T-helper 22 cell (primary cell): Measurements from ENCODE around the gene KTN1.

Experiments
- DNase-seq: peaks from one replicate; pipeline ENCODE4 v3.0.0-alpha.2; 2020; ENCODE audit warnings: low read depth

The KTN1 gene

DNA sequence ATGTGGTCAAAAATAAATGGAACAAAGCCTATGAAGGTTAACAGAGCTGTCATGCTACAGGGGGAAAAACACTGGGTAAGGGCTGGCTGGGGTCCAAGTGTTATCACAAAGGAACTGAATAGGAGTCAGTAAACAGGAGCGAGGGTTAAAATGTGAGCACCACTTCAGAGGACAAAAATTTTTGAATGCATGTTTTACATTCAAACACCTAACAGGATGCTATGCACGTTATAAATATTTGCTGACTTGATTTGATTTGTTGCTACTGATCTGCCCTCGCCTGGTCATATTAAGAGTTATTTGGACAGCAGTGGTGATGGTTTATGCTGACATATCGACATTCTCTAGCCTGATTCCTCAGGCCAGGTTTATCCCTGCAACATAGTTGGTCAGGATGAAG is 7.4 kb upstream of the KTN1 start:
- no peak for DNase-seq

DNA sequence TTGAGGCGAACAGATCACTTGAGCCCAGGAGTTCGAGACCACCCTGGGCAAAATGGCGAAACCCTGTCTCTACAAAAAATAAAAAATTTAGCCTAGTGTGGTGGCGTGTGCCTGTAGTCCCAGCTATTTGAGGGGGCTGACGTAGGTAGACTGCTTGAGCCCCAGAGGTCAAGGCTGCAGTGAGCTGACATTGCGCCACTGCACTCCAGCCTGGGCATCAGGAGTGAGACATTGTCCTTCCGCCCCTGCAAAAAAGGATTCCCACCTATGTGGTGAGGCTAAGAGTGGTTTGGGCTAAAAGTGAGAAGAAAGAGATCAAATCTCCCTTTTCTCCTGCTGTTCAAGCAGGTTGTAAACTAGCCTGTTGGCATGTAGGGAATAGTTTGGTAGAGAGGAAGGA is 5.0 kb upstream of the KTN1 start:
- no peak for DNase-seq

DNA sequence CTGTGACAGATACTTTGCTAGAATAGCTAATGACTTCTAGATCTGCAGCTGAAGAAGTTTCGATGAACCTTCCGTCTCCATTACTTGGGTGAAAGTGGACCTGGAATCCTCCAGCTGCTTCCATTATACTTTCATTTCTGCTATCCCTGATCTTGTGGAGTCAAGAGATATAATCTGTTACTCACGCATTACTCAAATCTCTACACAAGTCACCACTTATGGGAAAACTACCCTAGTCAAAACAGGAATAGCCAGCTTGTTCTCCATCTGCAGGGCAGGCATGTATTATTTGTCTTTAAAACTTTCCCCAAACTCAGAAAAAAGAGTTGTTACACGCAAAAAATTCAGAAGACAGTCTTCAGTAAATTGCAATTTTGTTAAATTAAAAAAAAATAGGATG is 2.8 kb upstream of the KTN1 start:
- no peak for DNase-seq

DNA sequence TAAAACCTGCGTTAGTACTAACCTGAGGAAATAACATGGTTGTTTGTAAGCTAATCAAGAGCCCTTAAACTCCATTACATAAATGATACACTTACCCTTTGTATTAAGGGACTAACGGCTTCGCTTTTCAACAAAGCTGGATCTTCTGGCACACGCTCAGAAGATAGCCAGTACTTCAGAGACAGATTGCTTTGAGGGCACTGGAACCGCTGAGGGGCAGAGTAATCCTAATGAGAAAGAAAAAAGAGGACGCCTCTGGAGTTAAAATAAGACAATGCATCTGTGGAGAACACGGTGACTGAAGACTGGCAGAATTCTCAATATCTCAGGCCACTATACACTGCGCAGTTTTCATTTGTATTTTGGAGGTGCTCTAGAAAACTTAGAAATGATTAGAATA is 1.5 kb upstream of the KTN1 start:
- DNase-seq: no peak

DNA sequence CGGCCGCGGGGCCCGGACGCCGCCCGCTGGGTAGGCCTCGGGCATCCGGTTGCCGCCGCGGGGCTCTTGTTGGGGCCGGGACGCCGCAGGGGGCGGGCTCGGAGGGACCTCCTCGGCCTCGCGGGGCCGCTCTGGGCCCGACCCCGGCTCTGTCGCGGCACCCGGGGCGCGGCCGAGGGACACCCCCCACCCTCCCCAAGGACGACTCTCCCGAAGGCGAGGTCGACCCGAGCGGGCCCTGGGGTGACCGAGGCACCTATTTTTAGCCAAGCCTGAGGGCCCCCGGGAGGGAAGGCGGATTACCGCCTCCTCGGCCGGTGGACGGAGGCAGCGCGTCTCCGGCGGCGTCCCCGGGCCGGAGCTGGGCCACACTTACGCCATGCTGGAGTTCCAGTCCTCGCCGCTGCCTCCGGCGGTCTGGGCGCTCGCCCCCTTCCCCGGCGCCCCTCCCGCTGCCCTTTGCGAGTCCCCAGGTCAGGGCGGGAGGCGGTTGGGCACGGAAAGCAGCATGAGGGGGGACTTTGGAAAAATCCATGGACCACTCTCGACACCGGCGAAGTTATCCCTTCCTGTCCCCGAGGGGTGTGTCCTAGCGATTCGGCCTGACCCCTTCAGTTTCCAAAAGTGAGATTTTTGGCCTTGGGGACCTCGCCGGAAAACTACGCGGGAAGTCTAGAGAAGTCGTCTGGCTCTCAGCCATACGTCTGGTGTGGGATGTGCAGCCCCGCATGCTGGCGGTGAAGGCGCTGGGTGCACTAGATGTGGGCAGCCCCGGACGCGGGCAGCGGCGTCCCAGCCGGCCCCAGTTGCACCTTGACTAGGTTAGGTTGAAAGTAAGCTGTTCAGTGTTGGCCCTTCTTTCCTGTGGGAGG is 699 bp downstream of the KTN1 start:
- DNase-seq: peak; percentile 48

DNA sequence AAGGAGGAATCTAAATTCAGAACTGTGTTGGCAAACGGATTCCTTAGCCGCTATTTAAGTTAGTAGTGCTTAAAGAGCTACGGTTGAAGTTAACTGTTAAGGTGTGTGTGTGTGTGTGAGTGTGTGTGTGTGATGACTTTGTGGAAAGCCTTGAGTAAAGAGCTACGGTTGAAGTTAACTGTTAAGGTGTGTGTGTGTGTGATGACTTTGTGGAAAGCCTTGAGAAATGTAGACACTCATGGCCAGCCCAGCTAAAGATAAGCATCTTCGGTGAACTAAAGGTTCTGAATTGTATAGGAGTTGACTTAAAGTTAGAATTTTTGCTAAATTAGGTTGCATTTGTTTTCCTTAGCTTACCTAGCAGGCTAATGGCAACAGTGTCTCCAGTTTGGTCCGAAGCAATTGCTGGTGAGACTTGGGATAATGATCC is 1.4 kb downstream of the KTN1 start:
- no peak for DNase-seq

DNA sequence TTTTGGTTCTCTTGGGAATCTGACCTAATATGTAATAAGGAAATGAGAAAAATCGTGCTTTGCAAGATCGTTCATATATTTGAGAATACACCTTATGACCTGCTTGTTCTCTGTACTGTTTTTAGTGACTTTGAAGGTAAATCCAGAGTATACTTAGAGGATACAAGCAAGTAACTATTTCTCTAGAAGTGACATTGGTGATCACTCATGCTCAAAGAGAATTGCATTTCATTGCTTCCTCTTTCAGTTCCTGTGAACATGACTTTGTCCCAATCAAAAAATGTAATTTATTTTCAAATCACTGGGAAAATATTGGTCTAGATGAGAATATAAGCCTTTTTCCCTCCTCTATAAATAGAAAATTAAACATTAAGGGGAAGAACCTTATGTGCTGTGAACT is 2.7 kb downstream of the KTN1 start:
- DNase-seq: no peak

DNA sequence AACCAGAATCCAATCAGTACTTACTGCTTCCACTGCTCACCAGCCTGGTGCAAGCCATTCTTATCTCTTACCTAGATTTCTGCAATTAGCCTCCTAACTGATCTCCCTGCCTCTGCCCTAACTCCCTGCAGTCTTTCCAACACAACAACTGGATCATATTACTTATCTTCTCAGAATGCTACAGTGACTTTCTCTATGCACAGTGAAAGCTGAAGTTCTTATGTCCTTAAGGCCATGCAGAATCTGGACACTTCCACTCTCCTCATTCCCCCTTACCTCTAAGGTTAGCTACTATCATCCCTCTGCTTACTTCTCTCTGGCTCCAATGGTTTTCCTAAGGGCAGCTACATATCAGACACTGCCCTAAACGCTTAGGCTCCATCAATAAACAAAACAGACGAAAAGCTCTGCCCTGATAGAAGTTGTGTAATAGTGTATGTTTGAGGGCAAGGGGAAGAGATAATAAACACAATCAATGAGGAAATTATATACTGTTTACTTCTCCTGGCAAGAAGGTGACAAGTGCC is 4.0 kb downstream of the KTN1 start:
- DNase-seq: no peak

DNA sequence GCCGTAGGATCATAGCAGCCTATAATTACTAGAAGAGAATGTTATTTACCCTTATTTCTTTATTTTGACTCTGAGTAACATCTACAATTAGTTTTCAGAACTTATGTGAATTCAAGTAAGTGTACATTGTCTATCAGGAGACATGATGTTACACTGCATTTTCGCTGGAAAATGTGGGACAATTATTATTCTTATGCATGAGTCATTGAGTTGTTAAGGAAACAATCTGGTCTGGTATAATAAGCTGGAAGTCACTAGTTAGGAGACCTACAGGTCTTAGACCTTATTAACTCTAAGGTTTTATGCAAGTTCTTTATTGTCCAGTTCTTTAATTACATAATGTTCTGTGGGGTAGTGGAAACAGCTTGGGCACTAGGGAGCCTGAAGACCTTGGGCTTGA is 5.8 kb downstream of the KTN1 start:
- no peak for DNase-seq

DNA sequence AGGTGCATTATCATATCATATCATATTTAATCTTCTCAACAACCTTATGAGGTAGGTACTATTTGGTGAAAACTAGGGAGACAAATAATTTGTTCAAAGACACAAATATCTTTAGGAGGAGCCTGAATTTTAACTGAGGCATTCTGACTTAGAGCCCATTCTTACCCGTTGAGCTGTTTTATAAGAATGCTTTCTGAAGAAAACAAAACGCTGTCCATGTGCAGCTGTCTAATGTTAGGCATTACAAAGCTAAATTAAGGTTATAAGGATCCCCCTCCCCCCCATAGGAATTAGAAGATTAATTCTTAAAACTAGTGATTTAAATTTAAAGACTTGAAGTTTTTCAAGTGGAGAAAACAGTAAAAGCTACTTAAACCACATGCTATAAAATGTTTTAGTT is 6.4 kb downstream of the KTN1 start:
- DNase-seq: no peak

DNA sequence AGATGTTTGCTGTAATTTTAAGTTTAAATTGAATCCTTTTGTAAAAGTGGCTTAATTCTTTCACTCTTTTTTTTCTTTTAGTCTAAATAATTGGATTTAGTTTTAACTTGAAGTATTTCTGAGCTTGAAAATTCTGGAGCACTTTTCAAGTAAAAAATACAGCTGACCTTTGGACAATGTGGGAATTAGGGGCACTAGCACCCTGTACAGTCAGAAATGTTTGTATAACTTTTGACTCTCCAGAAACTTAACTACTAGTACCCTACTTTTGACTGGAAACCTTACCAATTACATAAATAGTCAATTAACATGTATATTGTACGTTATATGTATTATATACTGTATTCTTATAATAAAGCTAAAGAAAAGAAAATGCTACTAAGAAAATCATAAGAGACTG is 7.8 kb downstream of the KTN1 start:
- no peak for DNase-seq

DNA sequence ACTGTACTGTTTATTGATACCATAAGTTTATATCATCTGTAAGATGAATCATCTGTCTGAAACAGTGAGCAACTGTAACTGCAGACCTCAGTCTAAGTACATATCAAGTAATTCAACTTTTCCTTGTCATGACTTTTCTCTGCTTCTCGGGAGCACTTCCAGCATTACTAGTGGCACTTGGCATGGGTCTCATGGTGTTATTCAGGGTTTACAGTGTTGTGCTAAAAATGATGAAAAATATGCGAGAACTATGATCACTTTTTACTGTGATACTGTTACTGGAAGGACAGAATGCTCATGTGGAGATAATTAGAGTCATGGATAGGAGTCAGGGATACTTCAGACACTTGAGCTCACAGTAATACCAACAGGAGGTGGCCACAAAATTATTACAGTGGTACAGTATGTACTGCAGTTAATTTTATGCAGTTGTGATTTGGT is 8.3 kb downstream of the KTN1 start:
- DNase-seq: no peak

DNA sequence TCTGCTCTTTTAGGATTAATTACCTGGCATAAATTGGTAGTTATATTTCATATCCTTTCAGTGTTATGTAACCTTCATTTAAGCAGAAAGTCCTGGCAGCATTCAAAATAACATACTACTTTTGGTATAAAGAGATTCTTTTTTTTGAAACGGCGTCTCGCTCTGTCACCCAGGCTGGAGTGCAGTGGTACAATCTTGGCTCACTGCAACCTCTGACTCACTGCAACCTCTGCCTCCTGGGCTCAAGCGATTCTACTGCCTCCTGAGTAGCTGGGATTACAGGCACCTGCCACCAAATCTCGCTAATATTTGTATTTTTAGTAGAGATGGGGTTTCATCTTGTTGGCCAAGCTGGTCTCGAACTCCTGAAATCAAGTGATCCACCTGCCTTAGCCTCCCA is 9.2 kb downstream of the KTN1 start:
- no peak for DNase-seq

DNA sequence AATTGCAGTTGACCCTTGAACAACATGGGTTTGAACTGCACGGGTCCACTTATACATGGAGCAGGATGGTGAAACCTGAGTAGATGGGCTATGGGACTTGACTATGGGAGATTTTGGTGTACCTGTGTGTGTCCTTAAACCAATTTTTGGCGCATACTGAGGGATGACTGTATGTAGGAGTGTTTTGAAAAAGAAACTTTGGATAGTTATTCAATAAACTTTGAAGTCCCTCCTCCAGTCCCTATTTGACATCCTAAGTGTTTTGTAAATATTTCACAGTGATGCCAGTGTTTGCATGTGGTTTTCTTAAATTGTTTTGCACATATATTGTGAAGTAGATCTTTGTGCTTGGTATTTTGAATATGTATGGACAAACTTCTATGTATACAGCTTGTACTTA is 12.4 kb downstream of the KTN1 start:
- DNase-seq: no peak

DNA sequence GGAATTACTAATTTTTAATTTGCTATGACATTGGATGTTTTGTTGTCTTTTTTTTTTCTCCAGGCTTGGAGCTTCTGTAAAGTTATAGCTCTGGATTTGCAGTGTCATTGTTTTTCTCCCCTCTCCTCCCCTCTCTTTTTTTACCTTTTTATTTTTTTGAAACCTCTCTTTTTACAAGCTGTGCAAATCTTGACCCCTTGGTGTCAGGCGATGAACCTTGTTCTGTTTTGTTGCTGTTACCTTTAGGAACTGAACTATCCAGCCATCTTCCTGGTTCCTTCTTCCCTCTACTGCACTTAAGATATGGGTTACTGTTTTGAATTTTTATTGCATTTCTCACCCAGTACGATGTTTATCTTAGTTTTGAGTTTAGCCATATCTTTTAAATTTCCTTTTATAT is 13.7 kb downstream of the KTN1 start:
- DNase-seq: no peak

DNA sequence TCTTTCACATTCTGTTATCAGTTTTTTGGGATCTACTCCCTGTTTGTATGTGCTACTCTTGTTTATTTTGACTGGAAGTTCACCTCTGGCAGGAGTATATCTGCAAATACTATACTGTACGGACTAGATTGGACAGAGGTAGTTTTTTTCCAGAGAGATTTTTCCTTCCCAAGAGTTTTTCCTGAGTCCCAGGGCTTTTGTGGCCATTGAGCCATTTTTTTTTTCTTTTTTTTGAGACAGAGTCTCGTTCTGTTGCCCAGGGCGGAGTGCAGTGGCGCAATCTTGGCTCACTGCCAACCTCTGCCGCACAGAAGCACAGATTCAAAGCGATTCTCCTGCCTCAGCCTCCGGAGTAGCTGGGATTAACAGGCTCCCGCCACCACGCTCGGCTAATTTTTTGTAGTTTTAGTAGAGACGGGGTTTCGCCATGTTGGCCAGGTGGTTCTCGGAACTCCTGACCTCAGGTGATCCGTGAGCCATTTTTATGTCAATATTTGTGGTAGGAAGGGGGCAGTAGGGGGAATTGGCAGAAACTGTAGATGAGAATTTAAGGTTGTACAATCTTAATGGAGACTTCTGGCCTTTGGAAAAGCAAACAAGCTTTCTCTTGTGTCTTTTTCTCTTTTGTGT is 19.4 kb downstream of the KTN1 start:
- no peak for DNase-seq

DNA sequence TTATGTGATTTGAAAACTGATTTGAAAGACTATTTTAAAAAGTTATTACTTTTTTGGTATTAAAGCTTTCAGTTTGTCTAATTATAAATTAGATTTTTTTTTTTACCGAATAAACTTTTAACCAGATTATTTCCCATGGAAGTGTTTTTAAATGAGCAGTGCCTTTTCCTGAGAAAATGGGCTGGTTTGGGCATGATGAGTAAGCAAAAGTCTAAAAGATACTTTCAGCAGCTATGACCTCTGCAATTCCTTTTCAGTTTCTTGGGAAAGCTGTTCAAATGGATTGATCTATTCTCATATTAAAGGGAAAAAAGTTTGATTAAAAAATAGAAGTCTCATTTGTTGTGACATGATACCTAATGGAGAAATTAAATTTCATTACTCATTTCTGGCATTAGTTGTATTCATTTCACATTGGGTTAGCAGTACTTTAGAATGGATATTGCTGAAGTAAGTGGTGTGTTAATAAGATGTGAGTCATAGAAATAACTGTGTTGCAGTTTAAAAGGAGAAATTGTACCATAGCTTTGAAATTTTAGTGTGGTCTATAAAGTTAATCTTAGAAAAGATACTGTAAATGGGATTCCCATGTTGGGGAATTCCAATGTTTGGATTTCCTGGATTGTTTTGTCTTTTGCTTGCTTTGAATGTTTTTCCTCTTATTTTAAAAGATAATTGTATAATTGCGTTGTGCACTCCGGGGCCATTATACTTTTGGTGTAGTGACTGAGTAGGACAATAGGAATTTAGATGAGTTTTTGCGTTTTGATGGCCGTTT is 21.0 kb downstream of the KTN1 start:
- no peak for DNase-seq

DNA sequence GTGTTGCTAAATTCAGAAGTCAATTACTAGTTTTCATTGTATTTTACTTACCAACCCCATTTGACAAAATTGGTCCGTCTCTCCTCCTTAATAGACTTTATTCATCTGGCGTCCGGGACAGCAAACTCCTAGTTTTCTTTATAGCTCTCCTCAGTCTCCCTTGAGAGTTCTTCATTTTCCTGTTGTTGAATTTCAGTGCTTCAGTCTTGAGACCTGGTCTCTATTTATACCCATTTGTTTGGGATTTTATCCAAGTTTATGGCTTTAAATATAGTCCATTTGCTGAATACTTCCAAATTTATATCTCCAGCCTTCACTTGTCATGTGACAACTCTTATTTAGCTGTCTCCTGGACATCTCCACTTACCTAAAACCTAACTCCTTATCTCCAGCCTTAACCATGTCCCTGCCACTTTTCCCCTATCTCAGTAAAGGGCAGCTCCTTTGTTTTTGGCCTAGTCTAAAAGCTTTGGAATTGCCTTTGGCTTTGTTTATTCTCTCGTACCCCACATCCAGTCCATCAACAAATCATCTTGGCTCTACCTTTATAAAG is 23.5 kb downstream of the KTN1 start:
- DNase-seq: no peak

DNA sequence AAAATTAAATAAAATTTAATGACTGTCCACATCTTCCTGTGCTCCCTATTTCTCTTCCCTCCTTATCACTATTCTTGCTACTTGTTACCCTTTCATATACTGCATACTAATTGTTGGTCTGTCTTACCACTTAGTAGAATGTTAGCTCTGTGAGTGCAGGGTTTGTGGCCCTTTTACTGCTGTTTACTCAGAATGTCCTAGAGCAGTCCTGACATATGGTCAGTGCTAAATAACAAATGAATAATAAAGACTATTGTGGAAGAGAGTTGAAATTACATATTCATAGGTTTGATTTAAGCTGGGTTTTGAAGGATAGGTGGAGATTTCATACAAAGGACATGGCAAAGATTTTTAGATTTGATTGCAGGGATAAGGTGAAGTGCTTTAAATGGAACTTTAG is 24.5 kb downstream of the KTN1 start:
- no peak for DNase-seq

DNA sequence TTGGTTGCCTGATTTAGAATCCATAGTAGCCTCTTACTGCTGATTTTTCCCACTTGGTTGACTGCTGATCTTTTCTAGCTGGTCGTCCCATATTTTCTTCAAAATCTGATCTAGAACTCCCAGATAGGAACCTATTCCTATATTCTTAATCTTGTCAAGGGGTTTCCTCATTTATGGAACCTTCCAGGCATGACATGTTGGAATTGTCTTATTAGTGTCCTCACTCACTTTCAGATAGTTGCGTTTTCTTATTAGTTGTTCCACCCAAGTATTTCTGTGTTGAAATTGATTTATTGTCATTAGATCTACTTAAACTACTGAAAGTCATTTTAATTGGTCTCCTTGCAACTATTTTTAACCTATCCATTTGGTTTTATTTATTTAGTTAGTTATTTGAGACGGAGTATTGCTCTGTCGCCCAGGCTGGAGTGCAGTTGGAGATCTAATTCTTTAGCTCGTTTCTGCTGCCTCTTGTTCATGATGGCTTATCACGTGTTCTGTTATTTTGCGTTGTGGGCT is 25.0 kb downstream of the KTN1 start:
- DNase-seq: no peak

DNA sequence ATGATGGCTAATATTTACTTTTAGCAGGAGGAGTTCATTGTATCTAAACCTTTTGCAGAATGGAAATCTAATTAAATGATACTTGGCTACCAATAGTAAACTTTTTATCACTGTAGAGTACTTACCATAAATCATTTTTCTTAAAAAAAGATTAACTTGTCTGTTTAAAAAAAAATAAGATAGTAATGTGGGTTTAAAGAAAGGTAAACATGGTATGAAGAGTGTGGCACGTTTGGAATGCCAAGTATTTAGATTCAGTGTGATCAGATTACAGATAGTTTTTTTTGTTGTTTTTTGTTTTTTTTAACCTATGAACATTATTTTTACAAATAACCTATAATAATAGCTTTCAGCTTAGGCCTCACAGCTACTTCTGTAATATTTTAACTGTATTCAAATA is 25.8 kb downstream of the KTN1 start:
- no peak for DNase-seq

DNA sequence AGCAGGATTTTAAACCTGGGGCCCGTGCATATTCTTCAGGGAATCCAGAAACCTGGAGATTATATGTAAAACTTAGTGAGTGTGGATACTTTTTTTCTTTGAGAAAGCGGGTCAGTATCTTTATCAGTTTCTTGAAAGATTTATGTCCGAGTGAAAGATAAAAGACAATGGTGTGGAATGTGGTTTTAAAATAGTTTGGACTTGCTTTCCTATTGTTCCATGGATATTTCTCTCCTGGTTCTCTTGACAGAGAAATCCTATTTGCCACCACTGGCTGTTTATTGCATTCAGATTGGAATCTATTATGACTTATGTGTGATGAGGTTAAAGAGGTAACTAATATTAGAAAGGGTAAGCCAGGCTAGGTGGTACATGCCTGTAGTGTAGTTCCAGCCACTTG is 27.4 kb downstream of the KTN1 start:
- DNase-seq: no peak
